Effector CD4-positive, alpha-beta T cell (primary cell): Measurements from ENCODE around the gene AZIN2.
"Not testable (repeated sequence)": the region's sequence is repeated elsewhere in the genome, so short reads cannot be mapped to it uniquely, and the experiment has no call there.

Experiments
- DNase-seq: peaks from one replicate; pipeline ENCODE4 v3.0.0-alpha.2; 2020

The AZIN2 gene

GRCh38 chr1:33060579-33061083, 20.3 kb upstream of the AZIN2 start:
- no peak for DNase-seq

- no peak for DNase-seq
Measured at GRCh38 chr1:33061834-33062233, 19.1 kb upstream of the AZIN2 start.

GRCh38 chr1:33064284-33064683, 16.7 kb upstream of the AZIN2 start:
- not testable (repeated sequence) for DNase-seq

DNA sequence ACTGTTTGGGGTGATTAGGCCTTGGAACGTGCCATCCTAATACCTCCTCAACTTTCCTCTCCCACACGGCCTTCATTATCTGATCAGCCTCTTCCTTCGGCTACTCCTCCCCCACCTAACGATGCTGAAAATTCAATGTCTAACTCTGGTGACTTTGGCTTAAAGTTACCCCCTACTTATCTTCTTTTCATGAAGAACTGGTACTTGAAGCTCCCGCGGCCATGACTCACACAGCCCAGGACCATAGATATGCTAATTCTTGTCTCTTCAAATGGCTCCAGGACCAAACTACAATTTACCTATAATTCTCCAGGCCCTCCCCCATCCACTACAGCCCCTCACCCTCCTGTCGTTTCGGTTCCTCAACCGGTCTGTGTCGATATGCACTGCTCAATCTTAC, 15.7 kb upstream of the AZIN2 start:
- no peak for DNase-seq

DNA sequence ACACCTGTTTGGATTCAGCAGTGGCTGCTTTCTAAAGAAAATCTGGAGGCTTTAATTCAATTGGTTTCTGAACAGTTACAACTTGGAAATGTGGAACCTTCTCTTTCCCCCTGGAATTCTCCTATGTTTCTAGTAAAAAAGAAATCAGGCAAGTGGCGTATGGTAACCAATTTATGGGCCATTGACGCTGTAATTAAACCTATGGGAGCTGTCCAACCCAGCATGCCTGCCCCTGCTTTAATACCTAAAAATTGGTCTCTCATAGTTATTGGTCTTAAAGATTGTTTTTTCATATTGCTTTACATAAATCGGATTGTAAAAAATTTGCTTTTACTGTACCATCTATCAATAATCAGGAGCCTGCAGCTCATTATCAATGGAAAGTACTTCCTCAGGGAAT, 14.5 kb upstream of the AZIN2 start:
- DNase-seq: not testable (repeated sequence)

DNA sequence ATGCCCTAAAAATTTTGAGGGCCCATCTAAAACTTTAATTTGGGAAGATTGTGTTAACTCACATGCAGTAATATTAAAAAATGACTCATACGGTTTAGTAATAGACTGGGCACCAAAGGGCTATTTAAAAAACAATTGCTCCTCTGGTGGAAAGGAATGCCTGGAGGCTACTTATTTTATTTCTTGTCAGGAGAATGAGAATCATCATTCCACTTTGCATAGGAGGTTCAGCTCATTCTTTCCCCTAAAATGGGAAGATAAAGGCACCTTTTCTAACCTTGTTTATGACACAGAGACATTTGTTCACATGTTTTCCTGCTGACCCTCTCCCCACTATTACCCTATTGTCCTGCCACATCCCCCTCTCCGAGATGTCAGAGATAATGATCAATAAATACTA, 12.8 kb upstream of the AZIN2 start:
- not testable (repeated sequence) for DNase-seq

DNA sequence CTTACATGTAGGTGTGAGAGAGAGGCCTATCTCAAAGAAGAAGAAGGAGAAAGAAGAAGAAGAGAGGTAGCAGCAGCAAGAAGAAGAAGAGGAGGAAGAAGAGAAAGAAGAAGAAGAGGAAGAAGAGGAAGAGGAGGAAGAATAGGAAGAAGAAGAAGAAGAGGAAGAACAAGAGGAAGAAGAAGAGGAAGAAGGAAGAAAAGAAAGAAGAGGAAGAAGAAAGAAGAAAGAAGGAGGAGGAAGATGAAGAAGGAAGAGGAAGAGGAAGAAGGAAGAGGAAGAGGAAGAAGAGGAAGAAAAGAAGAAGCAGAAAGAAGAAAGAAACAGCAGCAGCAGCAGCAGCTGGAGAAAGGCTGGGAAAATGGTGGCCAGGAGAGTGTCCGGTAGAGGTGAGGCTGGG, 10.3 kb upstream of the AZIN2 start:
- no peak for DNase-seq

DNA sequence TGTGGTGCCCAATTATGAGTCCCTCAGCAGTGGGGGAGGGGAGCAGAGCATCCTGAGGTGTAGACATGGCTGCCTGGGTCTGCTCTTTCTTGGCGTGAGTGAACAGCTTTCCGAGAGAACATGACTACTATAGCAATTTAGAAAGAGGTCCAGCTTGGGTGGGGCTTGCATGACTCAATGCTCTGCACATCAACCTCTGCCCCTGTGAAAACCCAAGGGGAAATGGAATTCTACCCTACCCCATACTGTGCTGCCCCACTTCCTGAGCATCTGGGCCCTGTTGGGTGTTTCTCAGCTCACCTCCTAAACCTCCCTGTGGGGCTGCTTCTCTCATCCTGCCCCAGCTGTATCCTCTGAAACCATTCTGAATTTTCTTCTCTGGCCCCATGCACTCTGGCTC, 8.2 kb upstream of the AZIN2 start:
- DNase-seq: no peak

DNA sequence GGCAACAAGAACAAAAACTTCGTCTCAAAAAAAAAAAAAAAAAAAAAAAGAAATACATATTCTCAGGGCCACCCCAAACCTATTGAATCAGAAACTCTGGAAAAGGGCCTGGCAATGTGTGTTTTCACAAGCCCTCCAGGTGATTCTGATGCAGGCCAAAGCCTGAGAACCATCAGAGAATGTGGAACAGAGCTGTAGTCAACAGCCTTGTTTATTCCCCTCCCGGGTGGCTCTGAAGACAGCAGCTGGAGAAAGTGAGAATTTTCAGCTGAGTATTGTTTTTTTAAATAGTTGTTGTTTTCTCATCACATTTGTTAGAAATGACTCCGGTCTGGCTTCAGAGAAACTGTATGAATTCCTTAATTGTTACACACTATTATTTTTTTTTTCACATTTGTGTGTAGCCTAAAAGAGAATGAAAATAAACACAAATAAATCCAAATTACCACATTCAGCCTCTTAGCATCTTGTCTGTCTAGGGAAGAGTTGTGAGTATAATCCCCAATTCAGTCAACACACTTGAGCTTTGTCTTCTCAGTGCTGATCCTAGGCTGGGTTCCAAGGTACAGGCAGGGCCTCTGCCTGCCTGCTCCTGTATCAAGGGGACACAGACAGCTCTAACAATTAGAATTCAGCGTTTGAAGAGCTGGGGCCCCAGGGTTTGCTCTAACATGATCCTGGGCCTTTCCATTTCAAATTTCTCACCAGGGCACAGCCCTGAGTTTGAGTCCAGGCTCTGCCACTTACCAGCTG, 6.6 kb upstream of the AZIN2 start:
- no peak for DNase-seq

- no peak for DNase-seq
Measured at GRCh38 chr1:33078030-33078591, 2.8 kb upstream of the AZIN2 start.

DNA sequence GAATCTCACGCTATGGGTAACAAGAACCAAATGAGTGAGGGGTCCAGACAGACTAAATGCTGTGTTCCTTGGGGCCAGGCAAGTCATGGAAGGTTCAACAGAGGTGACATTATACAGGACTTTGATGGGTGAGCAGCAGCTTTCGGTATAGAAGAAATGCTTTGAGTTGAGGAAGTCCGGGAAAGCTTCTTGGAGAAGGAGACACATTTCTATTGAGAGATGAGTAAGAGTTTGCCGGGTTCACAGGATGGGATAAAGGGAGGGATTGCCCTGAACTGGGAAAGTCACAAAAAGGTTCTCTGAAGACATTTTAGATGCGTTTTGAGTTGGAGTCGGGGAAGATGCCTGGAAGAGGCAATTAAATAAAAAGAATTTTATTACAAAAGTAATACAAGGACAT, 580 bp upstream of the AZIN2 start:
- DNase-seq: no peak

- DNase-seq: no peak
Measured at GRCh38 chr1:33081554-33082305, 777 bp downstream of the AZIN2 start.

- no peak for DNase-seq
Measured at GRCh38 chr1:33082575-33083108, 1.7 kb downstream of the AZIN2 start.

GRCh38 chr1:33085332-33085731, 4.4 kb downstream of the AZIN2 start:
- no peak for DNase-seq

GRCh38 chr1:33086384-33086850, 5.5 kb downstream of the AZIN2 start:
- peak; percentile 18 for DNase-seq

DNA sequence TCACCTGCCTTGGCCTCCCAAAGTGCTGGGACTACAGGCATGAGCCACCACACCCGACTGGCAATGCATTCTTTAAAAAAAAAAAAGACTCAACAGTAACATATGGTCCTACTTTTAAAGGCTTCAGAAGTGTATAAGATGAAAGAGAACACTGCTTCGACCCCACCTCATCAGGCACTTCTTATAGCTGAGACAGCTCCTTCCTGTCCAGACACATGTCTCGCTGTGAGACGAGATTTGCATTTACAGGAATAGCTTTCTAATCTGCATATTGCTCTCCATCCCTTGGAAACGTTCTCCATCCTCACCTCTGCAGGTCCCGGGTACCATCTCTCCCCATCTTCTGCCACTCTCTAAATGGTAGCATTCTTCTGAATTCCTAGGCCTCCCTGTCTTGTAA, 6.7 kb downstream of the AZIN2 start:
- DNase-seq: no peak

DNA sequence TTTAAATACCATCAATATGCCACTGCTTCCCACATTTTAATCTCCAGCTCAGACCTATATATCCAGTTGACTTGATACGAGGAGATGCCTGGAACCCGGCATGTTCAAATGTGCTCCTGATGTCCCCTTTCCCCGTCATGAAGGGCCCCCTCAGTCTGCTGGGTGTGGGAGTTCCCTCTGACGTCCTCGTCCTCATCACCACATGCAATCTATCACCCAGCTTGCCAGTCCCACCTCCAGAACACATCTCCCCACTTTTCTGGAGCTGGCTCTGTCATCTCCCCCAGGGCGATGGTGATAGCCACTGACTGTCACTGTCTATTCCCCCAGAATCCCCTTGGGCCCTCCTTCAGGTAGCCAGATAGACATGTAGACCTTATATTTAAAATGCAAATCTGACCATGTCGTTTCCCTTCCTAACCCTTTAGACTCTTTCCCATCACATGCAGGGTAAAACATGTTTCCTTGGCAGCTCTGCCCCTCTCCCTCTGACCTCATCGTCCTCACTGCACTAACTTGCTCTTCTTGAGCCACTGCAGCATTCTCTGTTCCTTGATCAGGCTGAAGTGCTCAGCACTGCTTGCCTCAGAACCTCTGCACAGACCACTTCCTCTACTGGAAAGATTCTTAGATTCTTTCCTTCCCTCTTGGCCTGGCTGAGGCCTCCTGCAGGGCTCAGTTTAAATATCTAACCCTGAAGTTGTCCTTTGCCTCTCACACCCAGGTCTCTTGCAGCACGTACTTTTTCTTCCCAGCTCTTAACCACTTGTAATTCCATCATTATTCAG, 7.4 kb downstream of the AZIN2 start:
- no peak for DNase-seq

DNA sequence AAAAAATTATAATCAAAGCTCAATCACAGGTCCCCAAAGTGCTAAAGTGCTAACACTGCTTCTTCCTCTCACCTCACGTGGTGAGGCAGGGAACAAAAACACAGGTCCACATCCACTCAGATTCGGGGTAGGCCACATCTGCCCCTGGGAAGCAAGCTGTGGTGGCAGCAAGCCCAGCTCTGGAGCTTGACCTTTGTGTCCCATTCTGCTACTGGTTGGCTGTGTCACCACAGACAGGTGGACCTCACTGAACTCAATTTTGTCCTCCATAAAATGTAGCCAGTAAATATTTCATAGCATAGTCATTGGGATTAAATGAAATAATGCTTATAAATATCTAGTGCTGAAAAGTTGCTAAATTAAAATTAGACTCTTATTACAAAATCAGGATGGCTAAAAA, 8.5 kb downstream of the AZIN2 start:
- DNase-seq: no peak

- no peak for DNase-seq
Measured at GRCh38 chr1:33092438-33092837, 11.5 kb downstream of the AZIN2 start.

- no peak for DNase-seq
Measured at GRCh38 chr1:33093004-33093403, 12.1 kb downstream of the AZIN2 start.

- no peak for DNase-seq
Measured at GRCh38 chr1:33094486-33094885, 13.5 kb downstream of the AZIN2 start.

GRCh38 chr1:33094971-33095604, 14.1 kb downstream of the AZIN2 start:
- DNase-seq: no peak
